ENCODE results near the gene IDH2. TPM values are rescaled to one million over a fixed set of nuclear protein-coding genes. Genes with fewer than 3 reads are reported as not detected.

IDH2 gene
- total RNA-seq, 4 donors from 2014 or later: 15.7 to 41.4 (median 20.3) TPM

- no peak for DNase-seq (ENCODE audit: low spot score in 2 of 2)
- WGBS, 2 donors: 93% methylated on average over 10 of the region's 10 CpGs
- Histone ChIP-seq H3K27me3 (no peaks in the 10 kb centered on the region), H3K27ac (peak overlapping the region in 3 of 4 donors; percentile 15 to 75 (median 72)), H3K9me3 (no peaks in the 10 kb centered on the region), H3K36me3 (no peaks in the 10 kb centered on the region), H3K4me3 (no peak overlapping the region), H3K4me1 (peaks cover 0 to 59% (median 34%) of the 10 kb centered on the region in 4 donors)
- no peak for TF ChIP-seq CTCF (IDR thresholded peaks at IDR 0.05)
- no peak for TF ChIP-seq EP300 (IDR thresholded peaks at IDR 0.05)
- no peak for TF ChIP-seq POLR2A (IDR thresholded peaks at IDR 0.05)
Measured at GRCh38 chr15:90099072-90099867, 3.0 kb downstream of the IDH2 start.

GRCh38 chr15:90097475-90097874 lies 4.8 kb downstream of the IDH2 start:
- no peaks in the 10 kb centered on the region for H3K36me3 ChIP-seq
- peaks cover 0 to 45% (median 31%) of the 10 kb centered on the region in 4 donors for H3K4me1 ChIP-seq
- no peaks in the 10 kb centered on the region for H3K9me3 ChIP-seq
- DNase-seq (ENCODE audit: low spot score in 2 of 2): no peak
- H3K4me3 ChIP-seq: no peak overlapping the region
- no peaks in the 10 kb centered on the region for H3K27me3 ChIP-seq
- H3K27ac ChIP-seq: peak overlapping the region in 3 of 4 donors; percentile 9 to 75 (median 72)
- WGBS, 2 donors: 57 to 76% methylated on average over 4 of the region's 4 CpGs
- TF ChIP-seq CTCF (IDR thresholded peaks at IDR 0.05) (no peak), POLR2A (IDR thresholded peaks at IDR 0.05) (no peak), EP300 (IDR thresholded peaks at IDR 0.05) (no peak)

- WGBS, 2 donors: 56 to 68% methylated on average over 3 of the region's 3 CpGs
- Histone ChIP-seq H3K4me3 (no peak overlapping the region), H3K36me3 (peaks cover 0 to 5% (median 0%) of the 10 kb centered on the region in 3 donors), H3K27ac (no peak overlapping the region), H3K4me1 (peaks cover 0 to 36% (median 22%) of the 10 kb centered on the region in 4 donors), H3K27me3 (no peaks in the 10 kb centered on the region), H3K9me3 (no peaks in the 10 kb centered on the region)
- no peak for DNase-seq (ENCODE audit: low spot score in 2 of 2)
- no peak for TF ChIP-seq POLR2A (IDR thresholded peaks at IDR 0.05)
- TF ChIP-seq EP300 (IDR thresholded peaks at IDR 0.05): no peak
- TF ChIP-seq CTCF (IDR thresholded peaks at IDR 0.05): no peak
Measured at GRCh38 chr15:90095521-90095959, 6.7 kb downstream of the IDH2 start.

GRCh38 chr15:90091156-90091931 lies 10.9 kb downstream of the IDH2 start:
- H3K36me3 ChIP-seq: peaks cover 0 to 46% (median 2%) of the 10 kb centered on the region in 3 donors
- 85 to 89% methylated on average over 11 to 17 of the region's 17 CpGs for WGBS, 2 donors

More at GRCh38 chr15:90091156-90091931, 10.9 kb downstream of the IDH2 start:
- peaks cover 0 to 10% (median 2%) of the 10 kb centered on the region in 4 donors for H3K4me1 ChIP-seq
- no peak overlapping the region for H3K27ac ChIP-seq
- no peaks in the 10 kb centered on the region for H3K9me3 ChIP-seq
- TF ChIP-seq POLR2A (IDR thresholded peaks at IDR 0.05) (no peak), EP300 (IDR thresholded peaks at IDR 0.05) (no peak), CTCF (IDR thresholded peaks at IDR 0.05) (no peak)
- H3K27me3 ChIP-seq: no peaks in the 10 kb centered on the region
- no peak for DNase-seq (ENCODE audit: low spot score in 2 of 2)
- no peak overlapping the region for H3K4me3 ChIP-seq

Data from tibial nerve (tissue), 4 donors.